Fibroblast of gingiva (primary cell): Measurements from ENCODE around the gene GPR152.

Experiments used
- DNase-seq: peaks from one replicate; pipeline ENCODE4 v3.0.0-alpha.2; 2011; ENCODE audit warnings: low read depth

The GPR152 gene, protein sequence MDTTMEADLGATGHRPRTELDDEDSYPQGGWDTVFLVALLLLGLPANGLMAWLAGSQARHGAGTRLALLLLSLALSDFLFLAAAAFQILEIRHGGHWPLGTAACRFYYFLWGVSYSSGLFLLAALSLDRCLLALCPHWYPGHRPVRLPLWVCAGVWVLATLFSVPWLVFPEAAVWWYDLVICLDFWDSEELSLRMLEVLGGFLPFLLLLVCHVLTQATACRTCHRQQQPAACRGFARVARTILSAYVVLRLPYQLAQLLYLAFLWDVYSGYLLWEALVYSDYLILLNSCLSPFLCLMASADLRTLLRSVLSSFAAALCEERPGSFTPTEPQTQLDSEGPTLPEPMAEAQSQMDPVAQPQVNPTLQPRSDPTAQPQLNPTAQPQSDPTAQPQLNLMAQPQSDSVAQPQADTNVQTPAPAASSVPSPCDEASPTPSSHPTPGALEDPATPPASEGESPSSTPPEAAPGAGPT

GRCh38 chr11:67452141-67452952 lies at the start of gene GPR152:
TSS of gene GPR152 (minus strand) at chr11:67452729. CDS start at chr11:67452724, 5 bp downstream.
- DNase-seq, result no peak

DNA sequence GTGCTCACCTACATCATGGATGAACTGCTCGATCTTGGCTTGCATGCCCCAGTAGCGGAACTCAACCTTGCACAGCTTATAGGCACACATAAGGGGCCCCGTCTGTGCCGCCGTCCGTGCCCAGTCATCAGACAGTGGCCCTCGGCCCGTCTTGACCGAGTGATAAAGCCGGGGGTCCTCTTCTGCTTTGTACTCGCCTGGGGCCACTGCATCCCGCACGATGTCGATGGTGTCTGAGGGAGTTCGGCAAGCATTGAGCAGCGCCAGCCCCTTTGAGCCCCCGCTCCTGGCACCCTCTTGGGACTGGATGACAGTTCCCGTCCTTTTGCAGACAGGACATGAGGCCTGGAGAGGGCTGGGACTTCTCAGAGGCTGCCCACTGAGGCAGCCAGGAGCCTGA lies 49.3 kb upstream of the GPR152 start:
- DNase-seq, result no peak

- DNase-seq, result no peak
These were observed 48.5 kb upstream of the GPR152 start for GRCh38 chr11:67500831-67501715.

- no peak for DNase-seq
These were observed 47.9 kb upstream of the GPR152 start for GRCh38 chr11:67500484-67500821.

GRCh38 chr11:67499808-67500483 lies 47.4 kb upstream of the GPR152 start:
- no peak for DNase-seq

DNA sequence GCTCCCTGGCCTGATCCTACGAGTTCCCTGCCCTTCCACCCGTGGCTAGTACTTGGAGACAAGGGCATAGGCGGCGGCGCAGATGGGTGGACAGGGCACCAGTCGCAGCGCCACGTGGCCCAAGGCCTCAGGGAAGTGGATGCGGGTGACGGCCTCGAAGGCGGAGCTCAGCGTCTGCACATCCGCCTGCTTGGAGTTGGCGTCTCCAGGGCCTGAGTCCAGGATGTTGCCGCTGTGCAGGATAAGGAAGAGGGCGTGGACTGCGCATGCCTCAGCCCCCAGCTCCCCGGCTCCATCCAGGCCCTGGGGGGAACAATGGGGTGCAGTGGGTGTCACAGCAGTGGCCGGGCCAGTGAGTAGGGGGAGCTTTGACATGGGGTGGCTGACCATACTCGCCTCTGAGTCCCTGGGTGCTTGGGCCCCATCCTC lies 46.0 kb upstream of the GPR152 start:
- no peak for DNase-seq

- DNase-seq, result no peak
These were observed 45.2 kb upstream of the GPR152 start for GRCh38 chr11:67497656-67498291.

DNA sequence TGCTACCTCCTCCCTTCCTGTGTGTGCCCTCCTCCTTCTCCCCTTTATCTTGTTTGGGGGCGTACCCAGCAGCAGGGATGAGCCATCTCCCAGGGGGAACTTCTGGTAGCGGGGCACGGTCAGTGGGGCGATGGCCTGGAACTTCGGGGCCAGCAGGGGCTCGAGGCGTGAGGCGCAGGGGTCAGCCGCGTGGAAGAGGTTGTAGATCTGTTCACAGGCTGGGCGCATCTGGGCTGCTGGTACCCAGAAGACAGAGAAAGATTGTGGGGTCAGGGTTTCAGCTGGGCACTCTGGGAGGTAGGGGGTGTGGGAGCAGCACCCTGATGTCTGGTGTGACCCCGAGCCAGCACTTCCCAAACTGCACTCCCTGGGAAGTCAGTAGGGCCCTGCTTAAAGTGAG lies 43.6 kb upstream of the GPR152 start:
- no peak for DNase-seq

- no peak for DNase-seq
These were observed 42.9 kb upstream of the GPR152 start for GRCh38 chr11:67495234-67496005.

DNA sequence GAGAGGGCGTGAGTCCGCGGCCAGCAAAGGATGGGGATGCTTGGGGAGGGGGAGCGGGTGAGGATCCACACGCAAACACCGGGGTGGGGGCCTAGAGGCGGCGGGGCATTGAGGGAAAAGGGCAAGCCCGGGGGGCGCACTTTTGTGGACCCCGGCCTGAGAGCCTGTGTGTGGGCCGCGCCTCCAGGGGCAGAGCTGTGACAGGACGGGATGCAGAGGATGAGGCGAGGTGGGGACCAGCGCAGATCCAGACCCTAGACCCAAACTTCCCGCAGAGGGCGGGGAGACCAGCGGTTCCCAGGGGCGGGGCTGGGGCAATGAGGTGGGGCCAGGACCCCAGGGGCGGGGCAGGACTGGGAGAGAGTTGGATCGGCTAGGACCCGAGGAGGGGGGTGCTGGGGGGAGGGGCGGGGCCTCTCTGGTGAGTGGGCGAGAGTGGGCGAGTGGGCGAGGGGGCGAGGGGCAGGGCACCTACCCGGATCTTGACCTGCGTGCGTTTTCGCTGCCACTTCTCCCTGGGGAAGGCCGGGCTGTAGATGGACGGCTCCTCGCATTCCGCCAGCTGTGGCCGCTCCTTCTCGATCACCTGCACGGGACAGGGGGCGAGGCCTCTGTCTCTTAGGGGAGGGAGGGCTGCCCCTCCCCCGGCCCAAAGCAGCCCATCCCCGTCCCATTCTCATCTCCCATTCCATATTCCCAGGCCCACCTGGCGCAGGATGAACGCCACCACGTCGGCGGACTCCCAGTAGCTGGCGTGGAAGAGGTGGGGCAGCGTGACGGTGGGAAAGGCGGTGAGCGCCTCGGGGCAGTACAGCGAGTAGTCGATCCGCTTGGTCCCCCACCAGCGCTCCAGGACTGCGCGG lies 42.1 kb upstream of the GPR152 start:
- DNase-seq, result no peak

- DNase-seq, result no peak
These were observed 41.2 kb upstream of the GPR152 start for GRCh38 chr11:67493548-67494370.

- no peak for DNase-seq
These were observed 40.4 kb upstream of the GPR152 start for GRCh38 chr11:67492801-67493547.

DNA sequence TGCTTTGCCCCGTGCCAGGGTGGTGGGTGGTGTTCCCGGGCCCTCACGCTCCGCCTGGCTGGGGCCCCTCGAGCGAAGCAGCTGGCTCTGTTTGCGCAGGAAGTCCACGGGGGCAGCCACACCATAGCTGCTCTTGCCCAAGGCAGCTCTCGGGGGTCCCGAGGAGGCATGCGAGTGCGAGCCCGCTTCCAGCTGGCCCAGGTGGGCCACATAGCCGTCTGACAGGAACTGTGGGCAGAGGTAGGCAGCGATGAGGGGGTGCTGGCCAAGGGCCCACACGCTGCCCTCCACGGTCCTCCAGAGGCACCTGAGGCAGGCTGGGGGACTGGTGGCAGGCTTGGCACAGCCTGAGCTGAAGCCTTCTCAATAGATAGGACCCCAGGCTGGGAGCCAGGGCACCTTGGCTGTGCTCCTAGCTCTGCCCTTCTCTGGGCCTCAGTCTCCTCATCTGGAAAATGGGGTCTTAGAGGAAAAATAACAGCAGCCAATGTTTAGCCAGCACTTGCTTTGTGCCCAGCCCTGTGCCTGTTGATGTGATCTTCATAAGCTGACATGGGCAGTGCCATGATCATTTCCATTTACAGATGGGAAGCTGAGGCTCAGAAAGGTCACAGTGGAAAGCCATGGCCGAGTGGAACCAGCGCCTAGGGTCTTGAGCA lies 39.7 kb upstream of the GPR152 start:
- DNase-seq, result no peak

GRCh38 chr11:67491276-67492068 lies 38.9 kb upstream of the GPR152 start:
- DNase-seq, result no peak

DNA sequence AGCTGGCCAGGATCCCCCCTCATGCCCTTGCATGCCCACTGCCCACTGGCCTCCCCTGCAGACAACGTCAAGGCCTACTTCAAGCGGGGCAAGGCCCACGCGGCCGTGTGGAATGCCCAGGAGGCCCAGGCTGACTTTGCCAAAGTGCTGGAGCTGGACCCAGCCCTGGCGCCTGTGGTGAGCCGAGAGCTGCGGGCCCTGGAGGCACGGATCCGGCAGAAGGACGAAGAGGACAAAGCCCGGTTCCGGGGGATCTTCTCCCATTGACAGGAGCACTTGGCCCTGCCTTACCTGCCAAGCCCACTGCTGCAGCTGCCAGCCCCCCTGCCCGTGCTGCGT lies 38.2 kb upstream of the GPR152 start:
- no peak for DNase-seq
